DMS53 treated with DMSO at 0.1 percent for 48 hours (cell line): ENCODE measurements around the gene ZNF417.
"Not testable (repeated sequence)": the region's sequence is repeated elsewhere in the genome, so short reads cannot be mapped to it uniquely, and the experiment has no call there.

ENCODE experiments used
- DNase-seq: peaks from one replicate; lab custom pipeline; 2025; ENCODE audit not compliant: unreplicated experiment; lab: John Stamatoyannopoulos, UW

The ZNF417 gene

GRCh38 chr19:57916168-57916995 lies at the start of gene ZNF417:
ZNF417 (minus strand) TSS chr19:57916592; CDS start chr19:57916411, 181 bp downstream.
- DNase-seq: peak; percentile 95

- no peak for DNase-seq
These were observed 48.4 kb upstream of the ZNF417 start for GRCh38 chr19:57964761-57965160.

- DNase-seq: no peak
These were observed 45.4 kb upstream of the ZNF417 start for GRCh38 chr19:57961785-57962184.

- no peak for DNase-seq
These were observed 38.6 kb upstream of the ZNF417 start for GRCh38 chr19:57954996-57955395.

- DNase-seq: no peak
These were observed 33.3 kb upstream of the ZNF417 start for GRCh38 chr19:57949702-57950101.

GRCh38 chr19:57949296-57949695 lies 32.9 kb upstream of the ZNF417 start:
- DNase-seq: no peak

GRCh38 chr19:57947419-57948134 lies 31.2 kb upstream of the ZNF417 start, which contains the start of gene ZNF256:
ZNF256 (minus strand) TSS chr19:57947706; CDS start chr19:57947474, 232 bp downstream.
- DNase-seq: peak; percentile 53

- DNase-seq: no peak
These were observed 30.7 kb upstream of the ZNF417 start for GRCh38 chr19:57947088-57947418.

GRCh38 chr19:57946316-57946715 lies 29.9 kb upstream of the ZNF417 start:
- no peak for DNase-seq

GRCh38 chr19:57941593-57941992 lies 25.2 kb upstream of the ZNF417 start:
- DNase-seq: no peak

GRCh38 chr19:57935731-57936130 lies 19.3 kb upstream of the ZNF417 start:
- no peak for DNase-seq

- DNase-seq: peak; percentile 49
These were observed 18.7 kb upstream of the ZNF417 start, which contains the start of gene ZNF418 for GRCh38 chr19:57934820-57935665. ZNF418 (minus strand) TSS chr19:57935402; CDS start chr19:57933822, 1,580 bp downstream.

GRCh38 chr19:57927587-57927986 lies 11.2 kb upstream of the ZNF417 start:
- DNase-seq: no peak

GRCh38 chr19:57914531-57914930 lies 1.9 kb downstream of the ZNF417 start:
- no peak for DNase-seq

- no peak for DNase-seq
These were observed 9.0 kb downstream of the ZNF417 start for GRCh38 chr19:57907394-57907793.

GRCh38 chr19:57905258-57905657 lies 11.1 kb downstream of the ZNF417 start:
- DNase-seq: no peak

- no peak for DNase-seq
These were observed 12.7 kb downstream of the ZNF417 start for GRCh38 chr19:57903618-57904184.

GRCh38 chr19:57900311-57900710 lies 16.1 kb downstream of the ZNF417 start:
- no peak for DNase-seq

GRCh38 chr19:57890706-57891105 lies 25.7 kb downstream of the ZNF417 start:
- DNase-seq: not testable (repeated sequence)

- no peak for DNase-seq
These were observed 27.7 kb downstream of the ZNF417 start, which contains the start of gene ZNF814 for GRCh38 chr19:57888560-57889231. ZNF814 (minus strand) TSS chr19:57889037; CDS start chr19:57888802, 235 bp downstream.
